ENCODE data around the gene SPATA2. TPM values are rescaled to one million over a fixed set of nuclear protein-coding genes. Genes with fewer than 3 reads are reported as not detected.

The SPATA2 gene
- total RNA-seq, 1 experiment from 2014 or later = 6.6 TPM

DNA sequence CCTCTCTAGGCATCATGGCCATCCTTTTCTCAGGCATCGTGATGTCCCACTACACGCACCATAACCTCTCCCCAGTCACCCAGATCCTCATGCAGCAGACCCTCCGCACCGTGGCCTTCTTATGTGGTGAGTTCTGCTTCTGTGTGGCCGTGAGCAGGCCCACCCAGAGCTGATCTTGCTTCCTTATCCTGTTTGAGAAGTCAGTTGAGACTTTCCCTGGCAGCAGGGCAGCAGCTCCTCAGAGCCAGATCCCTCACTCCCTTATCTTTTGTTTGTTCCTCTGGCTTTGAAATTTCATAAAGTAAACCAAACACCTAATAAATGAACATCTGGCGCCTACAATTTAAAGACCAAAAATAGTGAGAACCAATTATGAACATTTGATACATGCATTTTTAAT, 40.6 kb downstream of the SPATA2 start:
- Histone ChIP-seq H3K79me2 (ENCODE audit: insufficient read depth, low read length) (no peaks in the 10 kb centered on the region), H3K9me3 (ENCODE audit: control insufficient read depth in 1 of 2, insufficient read depth in 1 of 2, low read depth in 1 of 2, low read length in 2 of 2) (no peaks in the 10 kb centered on the region), H3K4me2 (ENCODE audit: low read length) (no peak overlapping the region), H4K20me1 (ENCODE audit: insufficient read depth) (no peaks in the 10 kb centered on the region), H3K27ac (ENCODE audit: low read depth, low read length) (no peak overlapping the region), H3K27me3 (ENCODE audit: insufficient read depth, low read length) (no peaks in the 10 kb centered on the region), H3K9ac (ENCODE audit: low read length) (no peak overlapping the region), H2AFZ (ENCODE audit: low read depth, low read length, poor library complexity, severe bottlenecking) (no peak overlapping the region), H3K36me3 (ENCODE audit: control insufficient read depth in 1 of 2, insufficient read depth in 2 of 2, low read length in 2 of 2) (no peaks in the 10 kb centered on the region), H3K4me3 (replicated peaks in 1 of 2; ENCODE audit: low read depth in 1 of 2, low read length in 2 of 2) (no peak overlapping the region), H3K4me1 (ENCODE audit: control insufficient read depth in 1 of 2, insufficient read depth in 2 of 2, low read length in 2 of 2) (no peaks in the 10 kb centered on the region), H3K9me2 (ENCODE audit: insufficient read depth) (no peaks in the 10 kb centered on the region)
- ATAC-seq (no peak), DNase-seq (ENCODE audit: low read depth, low spot score) (no peak)
- ChIA-PET CTCF (no interaction called here), RAD21 (ENCODE audit: low non-redundant PET in 1 of 2, low total read pairs in 2 of 2, uncharacterized antibody in 2 of 2, unreplicated experiment in 2 of 2) (no interaction called here), POLR2A (no interaction called here)
- TF ChIP-seq SP1 (IDR thresholded peaks at IDR 0.05; ENCODE audit: low read depth) = no peak
- intact Hi-C loops (cut with micrococcal nuclease) = no loop called here
- no TSS peak for BruUV-seq (replicated peaks)

DNA sequence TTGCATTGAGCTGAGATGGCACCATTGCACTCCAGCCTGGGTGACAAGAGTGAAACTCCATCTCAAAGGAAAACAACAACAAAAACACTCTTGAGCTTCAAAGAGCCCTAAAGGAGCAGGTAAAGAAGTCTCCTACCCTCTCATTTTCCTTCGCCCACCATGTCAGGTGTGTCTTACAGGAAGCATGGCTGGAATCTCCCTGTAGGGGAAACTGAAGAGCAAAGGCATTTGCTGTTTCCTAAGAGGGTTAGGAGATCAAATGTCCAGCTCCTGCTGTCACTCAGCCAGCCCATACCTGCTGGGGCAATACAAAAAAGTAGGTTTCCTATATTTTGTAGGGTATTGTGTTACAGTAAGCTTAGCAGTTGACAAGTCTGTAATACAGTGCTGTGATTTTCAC, 43.3 kb downstream of the SPATA2 start:
- Histone ChIP-seq H3K27me3 (ENCODE audit: insufficient read depth, low read length) (no peaks in the 10 kb centered on the region), H3K27ac (ENCODE audit: low read depth, low read length) (no peak overlapping the region), H3K4me2 (ENCODE audit: low read length) (no peak overlapping the region), H3K36me3 (ENCODE audit: control insufficient read depth in 1 of 2, insufficient read depth in 2 of 2, low read length in 2 of 2) (no peaks in the 10 kb centered on the region), H3K4me3 (replicated peaks in 1 of 2; ENCODE audit: low read depth in 1 of 2, low read length in 2 of 2) (no peak overlapping the region), H3K9ac (ENCODE audit: low read length) (no peak overlapping the region), H2AFZ (ENCODE audit: low read depth, low read length, poor library complexity, severe bottlenecking) (no peak overlapping the region), H4K20me1 (ENCODE audit: insufficient read depth) (no peaks in the 10 kb centered on the region), H3K9me2 (ENCODE audit: insufficient read depth) (no peaks in the 10 kb centered on the region), H3K4me1 (ENCODE audit: control insufficient read depth in 1 of 2, insufficient read depth in 2 of 2, low read length in 2 of 2) (no peaks in the 10 kb centered on the region), H3K9me3 (ENCODE audit: control insufficient read depth in 1 of 2, insufficient read depth in 1 of 2, low read depth in 1 of 2, low read length in 2 of 2) (no peaks in the 10 kb centered on the region), H3K79me2 (ENCODE audit: insufficient read depth, low read length) (no peaks in the 10 kb centered on the region)
- POLR2A ChIA-PET = no interaction called here
- TF ChIP-seq, protein P1, sequence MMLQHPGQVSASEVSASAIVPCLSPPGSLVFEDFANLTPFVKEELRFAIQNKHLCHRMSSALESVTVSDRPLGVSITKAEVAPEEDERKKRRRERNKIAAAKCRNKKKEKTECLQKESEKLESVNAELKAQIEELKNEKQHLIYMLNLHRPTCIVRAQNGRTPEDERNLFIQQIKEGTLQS (IDR thresholded peaks at IDR 0.05) = no peak
- TF ChIP-seq ELF1 (IDR thresholded peaks at IDR 0.05; ENCODE audit: borderline replicate concordance, low read depth) = no peak
- no peak for TF ChIP-seq TCF7L2 (IDR thresholded peaks at IDR 0.05; ENCODE audit: borderline replicate concordance, extremely low read depth, insufficient read depth, insufficient read length)
- intact Hi-C loops (cut with micrococcal nuclease) = no loop called here
- DNase-seq (ENCODE audit: low read depth, low spot score) (no peak), ATAC-seq (no peak)
- CTCF ChIA-PET = interaction anchor here (1.0 kb wide), 1 partner anchor 16 kb away, joined by 3 read pairs; no protein-coding TSS in a partner anchor
- RAD21 ChIA-PET (ENCODE audit: low non-redundant PET in 1 of 2, low total read pairs in 2 of 2, uncharacterized antibody in 2 of 2, unreplicated experiment in 2 of 2) = no interaction called here
- no TSS peak for BruUV-seq (replicated peaks)
